Measurements from ENCODE around the gene ZNF516. TPM values are rescaled to one million over a fixed set of nuclear protein-coding genes. Genes with fewer than 3 reads are reported as not detected.
A peak's percentile ranks its signal among the peaks of the same experiment; 100 is the strongest.

The ZNF516 gene
- total and polyA plus RNA-seq, 7 donors = 2.1 to 29.9 (median 24.3) TPM

DNA sequence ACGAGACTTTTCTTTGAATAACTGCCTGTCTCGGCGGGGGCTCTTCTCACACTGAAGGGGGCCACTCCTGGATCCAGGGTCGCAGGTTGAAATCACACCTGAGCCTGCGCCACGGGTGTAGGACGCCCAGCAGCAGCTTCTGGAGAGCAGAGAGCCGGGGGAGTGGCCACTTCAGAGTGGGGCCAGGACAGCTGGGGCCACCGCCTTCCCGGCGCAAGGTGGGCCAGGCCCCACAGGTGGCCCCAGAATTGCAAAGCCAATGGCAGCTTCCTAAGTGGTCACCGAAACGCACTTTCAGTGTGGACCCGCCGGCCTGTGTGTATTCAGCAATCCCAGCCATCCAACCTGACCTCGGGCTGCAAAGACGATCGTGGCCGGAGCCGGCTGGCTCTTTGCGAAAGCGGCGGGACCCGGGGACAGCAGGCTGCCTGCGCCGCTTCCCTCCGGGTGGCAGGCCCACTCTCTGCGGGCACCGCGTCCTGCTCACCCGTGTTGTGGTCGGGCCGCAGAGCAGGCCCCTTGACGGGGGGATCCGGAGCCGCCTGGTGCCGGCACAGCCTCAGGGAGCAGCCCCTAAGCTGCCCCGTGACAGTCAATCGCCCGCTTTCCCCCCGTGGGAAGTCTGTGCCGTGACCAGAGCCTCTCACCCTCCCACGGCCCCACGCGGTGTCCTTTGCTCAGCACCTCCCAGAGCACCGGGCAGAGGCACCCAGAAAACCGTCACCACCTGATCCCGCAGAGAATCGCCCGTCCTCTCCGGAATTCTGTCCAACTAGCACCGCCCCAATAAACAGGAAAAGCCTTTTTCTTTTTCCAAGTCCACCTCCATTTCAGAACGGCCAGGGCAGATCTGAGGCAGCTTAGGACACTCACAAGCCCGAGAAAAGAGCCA is 144.7 kb downstream of the ZNF516 start:
- no peak for DNase-seq

DNA sequence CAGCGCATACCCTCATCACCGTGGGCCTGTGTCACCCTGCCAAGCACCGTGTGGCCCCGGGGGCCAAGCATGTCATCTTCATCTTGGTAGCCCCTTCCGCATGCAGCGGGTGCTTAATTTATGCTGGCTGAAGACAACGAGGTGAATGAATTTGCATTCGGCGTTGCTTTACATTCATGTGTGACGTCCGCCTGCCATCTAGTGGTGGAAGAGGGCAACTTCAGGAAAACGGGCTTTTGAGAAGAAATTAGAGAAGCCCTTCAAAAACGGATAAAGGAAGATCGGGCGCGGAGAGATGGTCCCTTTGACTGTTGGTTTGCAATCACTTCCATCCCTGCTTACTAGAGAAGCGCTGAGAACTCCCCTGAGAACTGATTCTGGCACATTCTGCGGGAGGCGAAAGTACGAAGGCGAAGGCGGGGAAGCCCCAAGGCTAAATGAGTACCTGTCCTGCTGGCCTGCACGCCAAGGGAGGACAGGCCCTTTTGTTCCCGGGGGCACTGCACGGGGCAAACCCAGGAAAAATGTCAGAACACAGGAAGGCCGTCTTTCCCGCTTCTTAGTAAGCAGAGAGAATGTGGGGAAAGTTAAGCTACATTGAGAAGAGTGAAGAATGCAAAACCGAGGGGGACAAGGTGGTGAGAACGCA is 145.9 kb downstream of the ZNF516 start:
- 23 to 31% methylated on average over 29 of the region's 29 CpGs for WGBS, 2 donors
- Histone ChIP-seq H3K27me3 (no peaks in the 10 kb centered on the region), H3K9me3 (no peaks in the 10 kb centered on the region), H3K36me3 (no peaks in the 10 kb centered on the region), H3K27ac (no peak overlapping the region), H3K4me1 (peaks cover 2 to 29% (median 28%) of the 10 kb centered on the region in 4 donors), H3K4me3 (peak overlapping the region in 1 of 4 donors; percentile 13)
- peak; percentile 85 for DNase-seq
- TF ChIP-seq POLR2AphosphoS5 (IDR thresholded peaks at IDR 0.05) (no peak), POLR2A (IDR thresholded peaks at IDR 0.05) (no peak), EP300 (IDR thresholded peaks at IDR 0.05) (no peak)
- TF ChIP-seq, protein P1, sequence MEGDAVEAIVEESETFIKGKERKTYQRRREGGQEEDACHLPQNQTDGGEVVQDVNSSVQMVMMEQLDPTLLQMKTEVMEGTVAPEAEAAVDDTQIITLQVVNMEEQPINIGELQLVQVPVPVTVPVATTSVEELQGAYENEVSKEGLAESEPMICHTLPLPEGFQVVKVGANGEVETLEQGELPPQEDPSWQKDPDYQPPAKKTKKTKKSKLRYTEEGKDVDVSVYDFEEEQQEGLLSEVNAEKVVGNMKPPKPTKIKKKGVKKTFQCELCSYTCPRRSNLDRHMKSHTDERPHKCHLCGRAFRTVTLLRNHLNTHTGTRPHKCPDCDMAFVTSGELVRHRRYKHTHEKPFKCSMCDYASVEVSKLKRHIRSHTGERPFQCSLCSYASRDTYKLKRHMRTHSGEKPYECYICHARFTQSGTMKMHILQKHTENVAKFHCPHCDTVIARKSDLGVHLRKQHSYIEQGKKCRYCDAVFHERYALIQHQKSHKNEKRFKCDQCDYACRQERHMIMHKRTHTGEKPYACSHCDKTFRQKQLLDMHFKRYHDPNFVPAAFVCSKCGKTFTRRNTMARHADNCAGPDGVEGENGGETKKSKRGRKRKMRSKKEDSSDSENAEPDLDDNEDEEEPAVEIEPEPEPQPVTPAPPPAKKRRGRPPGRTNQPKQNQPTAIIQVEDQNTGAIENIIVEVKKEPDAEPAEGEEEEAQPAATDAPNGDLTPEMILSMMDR (IDR thresholded peaks at IDR 0.05) = peak; percentile 67 to 90 (median 84)
- intact Hi-C loops (cut with DNase I) = loop anchor here (2.0 to 10.0 kb wide), 3 partner anchors 92 to 1696 kb away; no protein-coding TSS in a partner anchor

More for the DNA sequence above, 144.7 kb downstream of the ZNF516 start:
- peaks cover 2 to 35% (median 35%) of the 10 kb centered on the region in 4 donors for H3K4me1 ChIP-seq
- intact Hi-C loops (cut with DNase I) = loop anchor here (2.0 to 5.0 kb wide), 3 partner anchors 478 to 1754 kb away; partner anchors contain the start of genes TSHZ1 and ZNF407
- TF ChIP-seq POLR2AphosphoS5 (IDR thresholded peaks at IDR 0.05) = no peak
- H3K27me3 ChIP-seq = no peaks in the 10 kb centered on the region
- no peak overlapping the region for H3K4me3 ChIP-seq
- H3K27ac ChIP-seq = peak overlapping the region in 3 of 4 donors; percentile 37 to 77 (median 74)
- 82 to 91% methylated on average over 54 of the region's 54 CpGs for WGBS, 2 donors
- no peaks in the 10 kb centered on the region for H3K9me3 ChIP-seq
- H3K36me3 ChIP-seq = no peaks in the 10 kb centered on the region

DNA sequence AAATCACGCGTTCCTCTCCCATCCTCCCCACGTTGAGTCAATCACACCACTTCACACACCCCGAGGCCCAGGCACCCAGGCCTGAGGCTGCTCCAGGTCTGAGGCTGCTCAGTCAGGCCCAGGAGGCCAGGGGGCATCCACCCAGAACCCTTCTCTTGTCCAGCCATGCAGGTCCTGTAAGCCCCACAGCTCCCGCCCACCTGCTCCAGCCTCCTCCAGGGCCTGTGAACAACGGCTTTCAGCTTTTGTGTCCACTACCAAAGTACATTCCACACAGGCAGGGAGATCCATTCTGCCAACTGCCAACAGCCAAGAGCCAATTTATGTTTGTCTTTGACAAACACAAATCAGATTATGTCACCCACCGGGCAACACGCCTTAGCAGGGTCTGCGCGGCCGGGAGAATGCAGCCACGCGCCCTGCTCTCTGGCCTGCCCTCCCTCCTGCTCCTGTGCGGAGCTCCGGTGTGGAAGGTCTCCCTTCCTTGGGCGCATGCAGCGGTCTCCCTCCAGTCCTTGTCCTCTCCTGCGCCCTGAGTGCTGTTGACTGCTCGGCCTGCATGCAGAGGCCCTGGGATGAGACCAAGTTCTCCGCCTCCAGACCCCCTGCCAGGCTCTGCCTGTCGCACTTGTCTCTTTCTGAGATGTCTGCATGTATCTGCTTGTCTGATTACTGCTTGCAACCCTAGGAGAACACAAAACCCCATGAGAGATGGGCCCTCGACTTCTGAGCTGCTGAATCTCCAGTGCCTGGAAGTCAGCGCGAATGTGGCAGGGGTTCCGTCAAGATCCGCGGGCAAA is 146.6 kb downstream of the ZNF516 start:
- Histone ChIP-seq H3K27ac (no peak overlapping the region), H3K4me3 (peak overlapping the region in 1 of 4 donors; percentile 13)
- intact Hi-C loops (cut with DNase I) = loop anchor here (2.0 to 10.0 kb wide), 3 partner anchors 91 to 1696 kb away; no protein-coding TSS in a partner anchor

DNA sequence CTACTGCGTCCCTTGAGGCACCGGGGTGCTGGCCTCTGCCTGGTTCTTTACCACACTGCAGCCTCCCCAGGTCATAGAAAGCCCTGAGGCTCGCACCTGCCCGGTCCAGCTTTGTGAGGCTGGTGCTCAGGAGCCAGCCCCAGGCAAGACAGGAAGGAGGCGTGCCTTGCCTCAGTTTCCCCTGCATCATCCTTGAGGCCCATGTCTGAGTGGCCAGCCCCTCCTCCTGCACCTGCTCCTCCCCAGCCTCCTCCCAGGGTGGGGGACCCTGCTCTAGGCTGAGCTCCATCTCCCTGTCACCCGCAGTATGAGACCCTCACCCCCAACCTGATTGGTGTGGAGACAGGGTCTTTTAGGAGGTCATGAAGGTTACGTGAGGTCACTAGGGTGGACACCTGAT is 147.7 kb downstream of the ZNF516 start:
- Histone ChIP-seq H3K9me3 (no peaks in the 10 kb centered on the region), H3K36me3 (no peaks in the 10 kb centered on the region), H3K27me3 (no peaks in the 10 kb centered on the region), H3K4me3 (no peak overlapping the region), H3K4me1 (peaks cover 0 to 22% (median 21%) of the 10 kb centered on the region in 4 donors), H3K27ac (no peak overlapping the region)
- DNase-seq = no peak
- intact Hi-C loops (cut with DNase I) = loop anchor here (5.0 to 10.0 kb wide), 2 partner anchors 90 to 873 kb away; no protein-coding TSS in a partner anchor
- TF ChIP-seq POLR2A (IDR thresholded peaks at IDR 0.05) = no peak
- WGBS, 2 donors = 93 to 97% methylated on average over 7 of the region's 7 CpGs

More for the DNA sequence above, 146.6 kb downstream of the ZNF516 start:
- no peaks in the 10 kb centered on the region for H3K36me3 ChIP-seq
- no peak for DNase-seq
- H3K27me3 ChIP-seq = no peaks in the 10 kb centered on the region
- TF ChIP-seq POLR2AphosphoS5 (IDR thresholded peaks at IDR 0.05) (no peak), EP300 (IDR thresholded peaks at IDR 0.05) (no peak), POLR2A (IDR thresholded peaks at IDR 0.05) (no peak)
- TF ChIP-seq, protein P1 (IDR thresholded peaks at IDR 0.05) = no peak
- H3K4me1 ChIP-seq = peaks cover 2 to 28% (median 26%) of the 10 kb centered on the region in 4 donors
- WGBS, 2 donors = 38 to 72% methylated on average over 27 of the region's 27 CpGs
- H3K9me3 ChIP-seq = no peaks in the 10 kb centered on the region

DNA sequence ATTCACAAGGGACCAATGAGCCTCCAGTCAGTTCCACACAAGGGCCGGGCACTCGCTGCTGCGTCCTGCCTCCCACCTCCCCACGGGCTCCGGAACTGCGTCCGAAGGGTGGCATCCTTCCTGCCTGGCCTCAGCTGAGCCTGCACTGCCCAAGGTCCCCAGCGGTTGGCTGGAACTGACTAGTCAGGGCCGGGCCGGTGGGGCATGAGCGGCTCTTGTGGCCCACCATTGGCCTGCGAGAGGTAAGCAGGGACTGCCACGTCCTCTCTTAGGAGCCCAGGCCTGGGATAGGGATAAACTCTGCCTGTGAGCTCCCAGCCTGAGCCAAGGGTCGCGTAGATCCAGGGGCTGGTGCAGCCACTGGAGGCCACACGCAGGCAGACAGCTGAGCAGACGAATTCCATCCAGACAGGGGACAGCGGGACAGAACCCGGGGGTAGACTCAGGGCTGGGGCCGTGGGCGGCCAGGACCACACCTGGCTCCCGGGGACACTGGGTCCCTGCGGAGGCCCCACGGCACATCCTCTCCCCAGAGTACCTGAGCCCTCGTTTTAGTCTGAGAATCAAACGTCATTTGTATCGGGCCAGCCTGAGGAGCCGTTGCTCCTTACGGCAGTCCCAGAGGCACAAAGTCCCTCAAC is 148.4 kb downstream of the ZNF516 start:
- intact Hi-C loops (cut with DNase I) = loop anchor here (5.0 to 10.0 kb wide), 2 partner anchors 89 to 872 kb away; no protein-coding TSS in a partner anchor
- H3K4me3 ChIP-seq = no peak overlapping the region
- 94 to 95% methylated on average over 29 of the region's 29 CpGs for WGBS, 2 donors
- TF ChIP-seq, protein P1 (IDR thresholded peaks at IDR 0.05) = no peak
- TF ChIP-seq POLR2A (IDR thresholded peaks at IDR 0.05) (no peak), POLR2AphosphoS5 (IDR thresholded peaks at IDR 0.05) (no peak), EP300 (IDR thresholded peaks at IDR 0.05) (no peak)
- no peaks in the 10 kb centered on the region for H3K9me3 ChIP-seq
- no peaks in the 10 kb centered on the region for H3K27me3 ChIP-seq
- no peaks in the 10 kb centered on the region for H3K36me3 ChIP-seq
- H3K4me1 ChIP-seq = peaks cover 0 to 17% (median 15%) of the 10 kb centered on the region in 4 donors
- H3K27ac ChIP-seq = no peak overlapping the region
- no peak for DNase-seq

Measured in sigmoid colon (tissue), 7 donors.